Kidney epithelial cell (primary cell): ENCODE results near the gene QRFP. TPM values are rescaled to one million over a fixed set of nuclear protein-coding genes. Genes with fewer than 3 reads are reported as not detected.

Experiments
- DNase-seq: peaks from one replicate; pipeline ENCODE4 v3.0.0-alpha.2; 2010; ENCODE audit warnings: low read depth
- H3K27me3 ChIP-seq: 2 replicates; pipeline ENCODE4 v1.6.0; 2011; ENCODE audit warnings: low read length; ENCODE audit not compliant: control insufficient read depth, insufficient read depth
- H3K36me3 ChIP-seq: 2 replicates; pipeline ENCODE4 v1.5.1; 2011; ENCODE audit warnings: low read length; ENCODE audit not compliant: control insufficient read depth, insufficient read depth
- H3K4me3 ChIP-seq: 2 replicates; pipeline ENCODE4 v1.5.1; 2011; ENCODE audit warnings: low read depth, mild to moderate bottlenecking, control low read depth, low read length
- total RNA-seq: library from RNA; depleted of rRNA; stranded (reverse); fragments of >200 nt; gene quantifications from 2 replicates; pipeline ENCODE4 v1.2.3, GENCODE V29; 2015
- TF ChIP-seq, protein P1 (sequence below): IDR thresholded peaks from 2 replicates; pipeline ENCODE4 v1.5.1; 2011; ENCODE audit warnings: mild to moderate bottlenecking, moderate library complexity, low read length, control low read depth, inconsistent platforms; ENCODE audit not compliant: insufficient read depth, poor library complexity, severe bottlenecking

The QRFP gene
- total RNA-seq, 1 donor from 2014 or later = not detected

DNA sequence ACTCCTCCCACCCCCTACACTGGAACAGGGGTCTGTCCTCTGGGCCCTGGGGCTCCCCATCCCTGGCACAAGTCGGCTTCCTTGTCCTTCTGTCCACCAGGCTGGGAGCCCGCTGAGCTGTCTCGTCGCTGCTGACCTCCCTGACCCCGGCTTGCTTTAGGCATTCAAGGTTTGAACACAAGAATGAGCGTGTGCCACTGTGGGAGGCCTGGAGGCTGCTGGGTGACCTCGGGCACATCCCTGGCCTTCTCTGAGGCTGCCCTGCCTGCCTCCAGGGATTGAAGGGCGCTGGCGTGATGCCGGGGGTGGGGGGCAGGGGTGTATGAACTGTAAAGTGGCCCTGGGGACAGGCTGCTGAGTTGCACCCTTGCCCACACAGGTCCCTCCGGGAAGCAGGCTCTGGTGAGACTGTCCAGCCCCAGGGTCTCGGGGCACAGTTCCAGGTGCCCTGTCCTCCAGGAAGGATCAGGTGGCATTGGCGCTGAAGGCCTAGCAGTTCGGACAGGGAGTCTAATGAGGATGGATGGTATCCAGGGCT lies 24.2 kb upstream of the QRFP start:
- peaks cover 29% of the 10 kb centered on the region for H3K27me3 ChIP-seq
- no peak for DNase-seq
- TF ChIP-seq, protein P1, sequence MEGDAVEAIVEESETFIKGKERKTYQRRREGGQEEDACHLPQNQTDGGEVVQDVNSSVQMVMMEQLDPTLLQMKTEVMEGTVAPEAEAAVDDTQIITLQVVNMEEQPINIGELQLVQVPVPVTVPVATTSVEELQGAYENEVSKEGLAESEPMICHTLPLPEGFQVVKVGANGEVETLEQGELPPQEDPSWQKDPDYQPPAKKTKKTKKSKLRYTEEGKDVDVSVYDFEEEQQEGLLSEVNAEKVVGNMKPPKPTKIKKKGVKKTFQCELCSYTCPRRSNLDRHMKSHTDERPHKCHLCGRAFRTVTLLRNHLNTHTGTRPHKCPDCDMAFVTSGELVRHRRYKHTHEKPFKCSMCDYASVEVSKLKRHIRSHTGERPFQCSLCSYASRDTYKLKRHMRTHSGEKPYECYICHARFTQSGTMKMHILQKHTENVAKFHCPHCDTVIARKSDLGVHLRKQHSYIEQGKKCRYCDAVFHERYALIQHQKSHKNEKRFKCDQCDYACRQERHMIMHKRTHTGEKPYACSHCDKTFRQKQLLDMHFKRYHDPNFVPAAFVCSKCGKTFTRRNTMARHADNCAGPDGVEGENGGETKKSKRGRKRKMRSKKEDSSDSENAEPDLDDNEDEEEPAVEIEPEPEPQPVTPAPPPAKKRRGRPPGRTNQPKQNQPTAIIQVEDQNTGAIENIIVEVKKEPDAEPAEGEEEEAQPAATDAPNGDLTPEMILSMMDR = no peak
- H3K36me3 ChIP-seq = no peaks in the 10 kb centered on the region
- no peak overlapping the region for H3K4me3 ChIP-seq

GRCh38 chr9:130920233-130920632 lies 23.6 kb upstream of the QRFP start:
- TF ChIP-seq, protein P1 = no peak
- Histone ChIP-seq H3K36me3 (no peaks in the 10 kb centered on the region), H3K27me3 (peaks cover 29% of the 10 kb centered on the region), H3K4me3 (no peak overlapping the region)
- no peak for DNase-seq

- Histone ChIP-seq H3K4me3 (no peak overlapping the region), H3K27me3 (peaks cover 33% of the 10 kb centered on the region), H3K36me3 (no peaks in the 10 kb centered on the region)
- TF ChIP-seq, protein P1 = no peak
- DNase-seq = no peak
Observed at GRCh38 chr9:130919559-130920145, 23.0 kb upstream of the QRFP start.

DNA sequence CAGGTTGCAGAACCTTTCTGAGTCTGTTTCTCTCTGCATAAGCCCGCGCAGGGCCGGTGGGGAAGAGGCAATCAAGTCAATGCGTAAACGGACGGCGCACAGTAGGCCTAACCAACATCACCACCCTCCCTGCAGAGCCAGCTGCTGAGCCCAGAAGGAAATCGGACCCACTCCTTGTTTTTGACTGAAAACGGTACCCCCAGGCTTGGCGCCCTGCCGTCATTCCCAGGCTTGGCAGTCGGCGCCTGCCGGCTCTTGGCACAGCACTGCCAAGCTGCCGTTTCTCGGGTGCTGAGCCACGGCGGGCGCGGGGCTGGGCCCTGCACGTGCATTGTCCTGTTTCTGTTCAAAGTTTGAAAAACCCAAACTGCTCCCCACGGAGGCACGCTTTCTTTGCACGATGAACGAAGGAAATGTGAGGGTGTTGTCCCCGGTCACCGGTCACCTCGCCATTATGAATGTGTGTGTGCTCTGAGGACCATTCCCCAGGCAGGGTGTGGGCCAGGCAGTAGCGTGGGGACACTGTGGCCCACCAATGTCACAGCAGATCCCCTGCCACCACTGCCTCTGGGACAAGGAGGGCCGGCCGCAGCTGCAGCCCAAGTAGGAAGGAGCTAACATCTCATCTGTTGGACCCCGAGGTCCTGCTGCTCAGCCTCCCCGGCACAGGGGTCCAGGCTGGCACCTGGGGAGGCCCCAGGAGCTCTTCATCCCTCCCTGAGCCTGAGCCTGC lies 22.4 kb upstream of the QRFP start:
- no peaks in the 10 kb centered on the region for H3K36me3 ChIP-seq
- TF ChIP-seq, protein P1 = no peak
- H3K4me3 ChIP-seq = no peak overlapping the region
- DNase-seq = no peak
- peaks cover 32% of the 10 kb centered on the region for H3K27me3 ChIP-seq

DNA sequence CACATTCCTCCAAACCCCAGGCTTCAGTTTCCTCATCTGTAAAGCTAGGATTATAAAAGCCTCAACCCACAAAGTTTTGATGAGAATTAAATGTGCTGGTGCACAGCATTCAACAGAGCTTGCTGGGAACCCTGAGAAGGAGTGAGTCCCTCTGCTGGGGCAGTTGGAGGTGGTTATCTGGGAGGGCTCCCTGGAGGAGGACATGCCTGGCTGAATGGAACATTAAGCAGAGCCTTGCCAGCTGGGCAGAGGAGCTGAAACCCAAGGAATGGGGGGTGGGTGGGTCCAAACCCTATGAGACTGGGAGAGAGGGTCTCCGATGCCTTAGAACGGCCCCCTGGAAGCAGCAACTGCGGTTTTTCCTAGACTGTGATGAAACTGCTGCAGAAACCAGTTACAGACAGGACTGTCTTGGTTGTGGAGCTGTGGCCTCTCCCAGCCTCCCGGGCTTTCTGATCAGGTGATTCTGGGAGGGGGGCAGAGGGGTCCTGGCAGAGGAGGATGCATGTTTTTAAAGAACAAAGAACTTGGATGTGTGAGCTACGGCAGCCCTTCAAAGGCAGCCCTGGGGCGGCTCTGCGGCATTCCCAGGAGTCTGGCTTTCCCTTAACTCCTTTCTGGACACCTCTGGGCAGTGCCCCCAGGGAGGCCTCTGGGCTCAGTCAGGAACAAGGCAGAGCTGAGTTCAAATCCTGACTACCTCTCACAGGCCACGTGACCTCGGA lies 21.7 kb upstream of the QRFP start:
- H3K36me3 ChIP-seq = no peaks in the 10 kb centered on the region
- peaks cover 27% of the 10 kb centered on the region for H3K27me3 ChIP-seq
- no peak overlapping the region for H3K4me3 ChIP-seq
- TF ChIP-seq, protein P1 = no peak
- no peak for DNase-seq
